Adipocyte (in vitro differentiated cells): ENCODE results near the gene NPHP1.
"Not testable (repeated sequence)": the region's sequence is repeated elsewhere in the genome, so short reads cannot be mapped to it uniquely, and the experiment has no call there.

Experiments used
- DNase-seq: peaks from one replicate; pipeline ENCODE4 v3.0.0-alpha.2; 2015; ENCODE audit warnings: low read depth
- H3K27me3 ChIP-seq: replicated peaks from 2 replicates; pipeline ENCODE4 v1.7.0; 2013; ENCODE audit warnings: mild to moderate bottlenecking, low read length, moderate library complexity; ENCODE audit not compliant: control insufficient read depth, insufficient read depth
- H3K36me3 ChIP-seq: 2 replicates; pipeline ENCODE4 v1.7.0; 2013; ENCODE audit warnings: low read length, mild to moderate bottlenecking, moderate library complexity; ENCODE audit not compliant: control insufficient read depth, insufficient read depth, severe bottlenecking
- H3K4me1 ChIP-seq: 2 replicates; pipeline ENCODE4 v1.7.0; 2013; ENCODE audit warnings: mild to moderate bottlenecking, low read length, moderate library complexity; ENCODE audit not compliant: control insufficient read depth, insufficient read depth
- H3K4me3 ChIP-seq: 2 replicates; pipeline ENCODE4 v1.7.0; 2013; ENCODE audit warnings: mild to moderate bottlenecking, low read length, moderate library complexity
- H3K9ac ChIP-seq: 2 replicates; pipeline ENCODE4 v1.7.0; 2013; ENCODE audit warnings: mild to moderate bottlenecking, low read length, moderate library complexity
- H3K9me3 ChIP-seq: 2 replicates; pipeline ENCODE4 v1.7.0; 2013; ENCODE audit warnings: mild to moderate bottlenecking, low read length, moderate library complexity; ENCODE audit not compliant: control insufficient read depth

Gene NPHP1

GRCh38 chr2:110075896-110076295 lies 128.9 kb downstream of the NPHP1 start:
- not testable (repeated sequence) for H3K4me1 ChIP-seq, DNase-seq, H3K36me3 ChIP-seq, H3K4me3 ChIP-seq, H3K9me3 ChIP-seq, H3K27me3 ChIP-seq, H3K9ac ChIP-seq
